Endothelial cell of umbilical vein (primary cell): Measurements from ENCODE around the gene CCSER1. TPM values are rescaled to one million over a fixed set of nuclear protein-coding genes. Genes with fewer than 3 reads are reported as not detected.

ENCODE experiments used
- BruUV-seq: library from RNA; stranded (reverse); fragments of 400-500 nt; replicated peaks from 2 replicates; lab custom pipeline; 2021; lab: Mats Ljungman, UMichigan
- CTCF ChIA-PET: fragments of 300-600, 350-600 bp; sonication (Branson Sonifier 250); formaldehyde crosslinking; loops from one replicate; lab custom pipeline; 2021; ENCODE audit warnings: antibody characterized with exemption, inconsistent platforms; lab: Charles Lee
- POLR2A ChIA-PET: fragments of 300-600, 350-600 bp; sonication (Branson Sonifier 250); formaldehyde crosslinking; loops from one replicate; lab custom pipeline; 2021; ENCODE audit warnings: antibody characterized with exemption, inconsistent platforms; lab: Charles Lee
- DNase-seq: peaks from one replicate; pipeline ENCODE4 v3.0.0-alpha.2; 2011; ENCODE audit warnings: low read depth, low spot score
- FAIRE-seq: peaks from 2 replicates; lab custom pipeline; 2011; peaks lifted over from hg19 to GRCh38; lab: Jason Lieb, UNC
- H2AFZ ChIP-seq: 2 replicates; pipeline ENCODE4 v1.6.0; 2012; ENCODE audit warnings: low read depth, low read length, control low read depth, inconsistent platforms
- H3K27ac ChIP-seq: 2 replicates; pipeline ENCODE4 v1.5.1; 2011; ENCODE audit warnings: low read depth, mild to moderate bottlenecking, control low read depth, low read length, moderate library complexity; ENCODE audit not compliant: insufficient read depth
- H3K27me3 ChIP-seq, 2 experiments: 2 replicates each; pipeline versions ENCODE4 v1.6.0 to v1.6.1; 2011; ENCODE audit warnings: low read length in 2 of 2, mixed read lengths in 1 of 2; ENCODE audit not compliant: control insufficient read depth in 2 of 2, insufficient read depth in 2 of 2
- H3K36me3 ChIP-seq, 2 experiments: 2 replicates in 1 of 2; 3 replicates in 1 of 2; pipeline ENCODE4 v1.5.1; 2011; ENCODE audit warnings: low read length in 2 of 2, mild to moderate bottlenecking in 1 of 2, moderate library complexity in 1 of 2; ENCODE audit not compliant: control insufficient read depth in 2 of 2, insufficient read depth in 2 of 2; ENCODE audit errors: extremely low read depth in 1 of 2
- H3K4me1 ChIP-seq: 3 replicates; pipeline ENCODE4 v1.5.1; 2011; ENCODE audit warnings: mild to moderate bottlenecking, low read length; ENCODE audit not compliant: control insufficient read depth, insufficient read depth; ENCODE audit errors: extremely low read depth
- H3K4me2 ChIP-seq: 2 replicates; pipeline ENCODE4 v1.6.1; 2011; ENCODE audit warnings: low read length, control low read depth, mixed read lengths; ENCODE audit not compliant: insufficient read depth
- H3K4me3 ChIP-seq, 3 experiments: fragments of 200-600 bp in 1 of 3; sonication (generic), shearing (Covaris generic) in 1 of 3; replicated peaks in 1 of 3; 2 replicates each; pipeline ENCODE4 v1.5.1; 2011 to 2016; ENCODE audit warnings: control low read depth in 3 of 3, low read length in 3 of 3, mild to moderate bottlenecking in 2 of 3, inconsistent platforms in 1 of 3, low read depth in 1 of 3, moderate library complexity in 1 of 3; ENCODE audit not compliant: insufficient read depth in 1 of 3
- H3K79me2 ChIP-seq: 2 replicates; pipeline ENCODE4 v1.6.0; 2012; ENCODE audit warnings: low read length, inconsistent platforms; ENCODE audit not compliant: control insufficient read depth, insufficient read depth
- H3K9ac ChIP-seq: replicated peaks from 2 replicates; pipeline ENCODE3; 2011; ENCODE audit warnings: low read length, control low read depth; ENCODE audit not compliant: insufficient read depth; ENCODE audit errors: extremely low read depth
- H3K9me1 ChIP-seq: replicated peaks from 3 replicates; pipeline ENCODE4 v1.6.0; 2011; ENCODE audit warnings: mild to moderate bottlenecking, low read length; ENCODE audit not compliant: control insufficient read depth, insufficient read depth; ENCODE audit errors: extremely low read depth
- H3K9me3 ChIP-seq: replicated peaks from 2 replicates; pipeline ENCODE4 v1.5.1; 2012; ENCODE audit warnings: low read length, inconsistent platforms; ENCODE audit not compliant: control insufficient read depth, insufficient read depth
- H4K20me1 ChIP-seq: replicated peaks from 2 replicates; pipeline ENCODE3; 2011; ENCODE audit warnings: mild to moderate bottlenecking, low read length; ENCODE audit not compliant: control insufficient read depth, insufficient read depth; ENCODE audit errors: extremely low read depth
- EZH2 ChIP-seq: IDR thresholded peaks from 2 replicates; pipeline ENCODE4 v1.6.1; 2012; ENCODE audit warnings: borderline replicate concordance, low read depth, mild to moderate bottlenecking, moderate library complexity, low read length, inconsistent platforms; ENCODE audit not compliant: severe bottlenecking
- FOS ChIP-seq: IDR thresholded peaks from 2 replicates; pipeline ENCODE4 v1.6.1; 2011; ENCODE audit warnings: mild to moderate bottlenecking, low read length, moderate library complexity, borderline replicate concordance; ENCODE audit not compliant: insufficient read depth
- GATA2 ChIP-seq: IDR thresholded peaks from 2 replicates; pipeline ENCODE4 v1.7.0; 2011; ENCODE audit warnings: low read depth, mild to moderate bottlenecking, moderate library complexity, mixed read lengths, low read length; ENCODE audit not compliant: insufficient read length, insufficient read depth
- JUN ChIP-seq: IDR thresholded peaks from 2 replicates; pipeline ENCODE4 v1.6.1; 2011; ENCODE audit warnings: borderline replicate concordance, low read depth; ENCODE audit not compliant: insufficient read length, insufficient read depth
- MYC ChIP-seq: IDR thresholded peaks from one replicate; pipeline ENCODE4 v1.6.1; 2011; ENCODE audit warnings: mild to moderate bottlenecking, low read depth, low read length
- POLR2A ChIP-seq: IDR thresholded peaks from 2 replicates; pipeline ENCODE4 v1.6.1; 2012; ENCODE audit warnings: low read depth, mild to moderate bottlenecking, control low read depth, low read length
- POLR2AphosphoS5 ChIP-seq: IDR thresholded peaks from 2 replicates; pipeline ENCODE4 v1.6.1; 2012; ENCODE audit warnings: low read depth, mild to moderate bottlenecking, control low read depth, low read length, moderate library complexity; ENCODE audit not compliant: insufficient read depth
- dilution Hi-C: fragments of 300-500 bp; cut with MboI; formaldehyde crosslinking; loops from one replicate; pipeline ENCODE4 v1.15.0; 2019; ENCODE audit warnings: low sequenced_read_pairs; ENCODE audit not compliant: extremely low pct_ligation_motif_present
- intact Hi-C: fragments of 100-400 bp; cut with micrococcal nuclease; formaldehyde crosslinking; loops from one replicate; pipeline ENCODE4 v1.10.0; 2022
- polyA plus RNA-seq, 4 experiments: library from polyadenylated mRNA; depleted of rRNA in 3 of 4; stranded (reverse) in 3 of 4; unstranded in 1 of 4; fragments of >200 nt; gene quantifications; 2 replicates each; pipeline versions ENCODE4 v1.2.1 to v1.2.3, GENCODE V29; 2011 to 2012; ENCODE audit warnings: missing spikeins in 1 of 4
- total RNA-seq: library from RNA; stranded (reverse); gene quantifications from 2 replicates; pipeline ENCODE4 v1.2.3, GENCODE V29; 2021
- TF ChIP-seq, protein P1 (sequence below): IDR thresholded peaks from 2 replicates; pipeline ENCODE4 v1.6.1; 2011; ENCODE audit not compliant: insufficient read depth, insufficient read length
- TF ChIP-seq, protein P2 (sequence below), 2 donors: IDR thresholded peaks; 1 replicate in 1 of 2; 2 replicates in 1 of 2; pipeline ENCODE4 v1.5.1; 2011; ENCODE audit warnings: low read length in 2 of 2, mild to moderate bottlenecking in 2 of 2, moderate library complexity in 2 of 2, control low read depth in 1 of 2, inconsistent platforms in 1 of 2, low read depth in 1 of 2; ENCODE audit not compliant: insufficient read depth in 1 of 2; ENCODE audit errors: extremely low read depth in 1 of 2

CCSER1 gene
- total and polyA plus RNA-seq, 2 donors (not counting 3 experiments of a cell fraction or from before 2014, with no cell fraction given) = 0.11 to 1.8 TPM

DNA sequence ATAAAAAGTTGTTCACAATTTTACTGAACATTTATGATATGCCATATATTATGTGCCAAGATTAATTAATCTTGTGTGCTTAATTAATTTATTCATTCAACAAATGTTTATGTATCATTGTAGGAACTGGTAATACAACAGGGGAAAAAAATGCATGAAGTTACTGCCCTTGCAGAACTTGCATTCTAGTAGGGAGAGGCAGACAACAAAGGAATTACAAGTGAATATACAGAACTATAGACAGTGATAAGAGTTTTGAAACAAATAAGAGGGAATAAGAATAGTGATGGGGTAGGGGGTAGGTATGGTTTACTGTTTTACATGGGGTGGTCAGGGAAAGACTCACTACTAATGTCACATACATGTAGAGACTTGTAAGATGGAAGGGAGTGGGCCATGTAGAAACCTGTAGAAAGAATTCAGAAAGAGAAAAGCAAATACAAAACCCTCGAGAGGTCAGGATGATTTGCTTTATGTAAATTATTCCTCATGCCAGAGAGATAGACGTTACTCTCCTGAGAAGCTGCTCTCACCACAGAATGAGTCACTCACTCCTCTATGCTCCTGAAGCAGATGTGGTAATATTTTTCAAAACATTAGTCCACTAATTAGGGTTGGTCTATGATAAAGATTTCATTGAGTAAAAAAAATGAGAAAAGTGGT, 1321.6 kb downstream of the CCSER1 start:
- Histone ChIP-seq H3K27me3 (no peaks in the 10 kb centered on the region), H3K4me3 (no peak overlapping the region), H3K4me1 (no peaks in the 10 kb centered on the region), H4K20me1 (no peaks in the 10 kb centered on the region), H3K27ac (no peak overlapping the region), H3K79me2 (no peaks in the 10 kb centered on the region), H3K9me3 (no peaks in the 10 kb centered on the region), H2AFZ (no peak overlapping the region), H3K9ac (no peak overlapping the region), H3K36me3 (no peaks in the 10 kb centered on the region), H3K4me2 (no peak overlapping the region), H3K9me1 (no peaks in the 10 kb centered on the region)
- TF ChIP-seq EZH2 = no peak
- TF ChIP-seq GATA2 = no peak
- no peak for TF ChIP-seq JUN
- no peak for TF ChIP-seq POLR2AphosphoS5
- no peak for TF ChIP-seq FOS
- TF ChIP-seq, protein P1, sequence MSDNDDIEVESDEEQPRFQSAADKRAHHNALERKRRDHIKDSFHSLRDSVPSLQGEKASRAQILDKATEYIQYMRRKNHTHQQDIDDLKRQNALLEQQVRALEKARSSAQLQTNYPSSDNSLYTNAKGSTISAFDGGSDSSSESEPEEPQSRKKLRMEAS = no peak
- TF ChIP-seq, protein P2, sequence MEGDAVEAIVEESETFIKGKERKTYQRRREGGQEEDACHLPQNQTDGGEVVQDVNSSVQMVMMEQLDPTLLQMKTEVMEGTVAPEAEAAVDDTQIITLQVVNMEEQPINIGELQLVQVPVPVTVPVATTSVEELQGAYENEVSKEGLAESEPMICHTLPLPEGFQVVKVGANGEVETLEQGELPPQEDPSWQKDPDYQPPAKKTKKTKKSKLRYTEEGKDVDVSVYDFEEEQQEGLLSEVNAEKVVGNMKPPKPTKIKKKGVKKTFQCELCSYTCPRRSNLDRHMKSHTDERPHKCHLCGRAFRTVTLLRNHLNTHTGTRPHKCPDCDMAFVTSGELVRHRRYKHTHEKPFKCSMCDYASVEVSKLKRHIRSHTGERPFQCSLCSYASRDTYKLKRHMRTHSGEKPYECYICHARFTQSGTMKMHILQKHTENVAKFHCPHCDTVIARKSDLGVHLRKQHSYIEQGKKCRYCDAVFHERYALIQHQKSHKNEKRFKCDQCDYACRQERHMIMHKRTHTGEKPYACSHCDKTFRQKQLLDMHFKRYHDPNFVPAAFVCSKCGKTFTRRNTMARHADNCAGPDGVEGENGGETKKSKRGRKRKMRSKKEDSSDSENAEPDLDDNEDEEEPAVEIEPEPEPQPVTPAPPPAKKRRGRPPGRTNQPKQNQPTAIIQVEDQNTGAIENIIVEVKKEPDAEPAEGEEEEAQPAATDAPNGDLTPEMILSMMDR (IDR thresholded peaks at IDR 0.05; ENCODE audit: extremely low read depth in 1 of 2, insufficient read depth in 1 of 2, low read depth in 1 of 2, low read length in 2 of 2) = no peak
- no peak for TF ChIP-seq POLR2A
- no peak for TF ChIP-seq MYC
- DNase-seq = no peak
- intact Hi-C loops = no loop called here
- POLR2A ChIA-PET = no interaction called here
- no peak for FAIRE-seq
- CTCF ChIA-PET = no interaction called here
- dilution Hi-C loops = no loop called here
- BruUV-seq = no TSS peak
